SK-N-SH (cell line): ENCODE results near the gene KCNK4. TPM values are rescaled to one million over a fixed set of nuclear protein-coding genes. Genes with fewer than 3 reads are reported as not detected.

Experiments
- CTCF ChIA-PET: fragments of 300-600, 350-600 bp; formaldehyde crosslinking; extraction: SDS; loops from one replicate; lab custom pipeline; 2021; lab: Yijun Ruan, JAX
- POLR2A ChIA-PET: fragments of 350-600 bp; sonication (Branson Sonifier 250); formaldehyde crosslinking; extraction: SDS; loops from one replicate; lab custom pipeline; 2020; ENCODE audit warnings: antibody characterized with exemption, inconsistent platforms; lab: Yijun Ruan, JAX
- DNase-seq: peaks from one replicate; pipeline ENCODE4 v3.0.0; 2012
- H2AFZ ChIP-seq: fragments of 200-600 bp; sonication (generic); 2 replicates; pipeline ENCODE4 v1.8.1; 2016; ENCODE audit warnings: antibody characterized with exemption, mild to moderate bottlenecking, low read depth
- H3F3A ChIP-seq: fragments of 200-600 bp; sonication (generic); replicated peaks from 2 replicates; pipeline ENCODE3; 2016; ENCODE audit warnings: antibody characterized with exemption, mild to moderate bottlenecking; ENCODE audit not compliant: insufficient read depth
- H3K27ac ChIP-seq, 2 experiments: fragments of 200-500 bp in 1 of 2; fragments of 200-600 bp in 1 of 2; sonication (Bioruptor generic) in 1 of 2; sonication (generic), shearing (Covaris generic) in 1 of 2; 2 replicates each; pipeline versions ENCODE4 v1.5.1 to v1.6.1; 2014 to 2016; ENCODE audit warnings: low read depth in 2 of 2, inconsistent platforms in 1 of 2, low read length in 1 of 2, mild to moderate bottlenecking in 1 of 2, mixed read lengths in 1 of 2
- H3K27me3 ChIP-seq: fragments of 200-600 bp; sonication (generic), shearing (Covaris generic); 2 replicates; pipeline ENCODE4 v1.6.1; 2016; ENCODE audit warnings: mixed run types; ENCODE audit not compliant: insufficient read depth
- H3K36me3 ChIP-seq, 2 experiments: fragments of 200-500 bp in 1 of 2; fragments of 200-600 bp in 1 of 2; sonication (Bioruptor generic) in 1 of 2; sonication (generic) in 1 of 2; replicated peaks in 1 of 2; 2 replicates each; pipeline versions ENCODE3 to v1.5.1; 2014 to 2016; ENCODE audit warnings: low read length in 1 of 2, mild to moderate bottlenecking in 1 of 2; ENCODE audit not compliant: insufficient read depth in 2 of 2, control insufficient read depth in 1 of 2
- H3K4me1 ChIP-seq, 2 experiments: fragments of 200-500 bp in 1 of 2; fragments of 200-600 bp in 1 of 2; sonication (Bioruptor generic) in 1 of 2; sonication (generic), shearing (Covaris generic) in 1 of 2; 2 replicates each; pipeline versions ENCODE4 v1.5.1 to v1.6.1; 2014 to 2016; ENCODE audit warnings: low read depth in 1 of 2, low read length in 1 of 2, mixed run types in 1 of 2; ENCODE audit not compliant: insufficient read depth in 2 of 2, control insufficient read depth in 1 of 2
- H3K4me2 ChIP-seq: fragments of 200-600 bp; sonication (generic), shearing (Covaris generic); 2 replicates; pipeline ENCODE4 v1.6.1; 2017; ENCODE audit warnings: mixed run types
- H3K4me3 ChIP-seq, 2 experiments: fragments of 200-500 bp in 1 of 2; fragments of 200-600 bp in 1 of 2; sonication (Bioruptor generic) in 1 of 2; sonication (generic), shearing (Covaris generic) in 1 of 2; 2 replicates each; pipeline versions ENCODE4 v1.5.1 to v1.8.1; 2014 to 2016; ENCODE audit warnings: low read depth in 2 of 2, inconsistent platforms in 1 of 2, low read length in 1 of 2, mild to moderate bottlenecking in 1 of 2, mixed read lengths in 1 of 2, moderate library complexity in 1 of 2
- H3K79me2 ChIP-seq: fragments of 200-600 bp; sonication (generic); 2 replicates; pipeline ENCODE4 v1.8.1; 2017; ENCODE audit warnings: mild to moderate bottlenecking; ENCODE audit not compliant: insufficient read depth
- H3K9ac ChIP-seq: fragments of 200-600 bp; sonication (generic); 2 replicates; pipeline ENCODE4 v1.6.1; 2017; ENCODE audit warnings: mixed run types
- H3K9me2 ChIP-seq: fragments of 200-600 bp; sonication (generic); 2 replicates; pipeline ENCODE4 v1.6.1; 2017; ENCODE audit warnings: mixed run types
- H3K9me3 ChIP-seq: fragments of 200-600 bp; sonication (generic); 2 replicates; pipeline ENCODE4 v1.6.1; 2017; ENCODE audit warnings: mixed run types, mild to moderate bottlenecking, moderate library complexity
- H4K20me1 ChIP-seq: fragments of 200-600 bp; sonication (generic); 2 replicates; pipeline ENCODE4 v1.6.1; 2017; ENCODE audit warnings: mild to moderate bottlenecking, mixed run types; ENCODE audit not compliant: insufficient read depth
- CHD2 ChIP-seq: fragments of 150-350 bp; IDR thresholded peaks from 2 replicates; pipeline ENCODE4 v1.6.1; 2018; ENCODE audit warnings: low read length; ENCODE audit not compliant: partially characterized antibody
- CTCF ChIP-seq: fragments of 200-600 bp; sonication (generic); IDR thresholded peaks from 2 replicates; pipeline ENCODE4 v1.6.1; 2017; ENCODE audit warnings: antibody characterized with exemption, mild to moderate bottlenecking, moderate library complexity
- ELF1 ChIP-seq: IDR thresholded peaks from 2 replicates; pipeline ENCODE4 v1.4.0; 2012
- EZH2phosphoT487 ChIP-seq: fragments of 200-600 bp; sonication (generic); IDR thresholded peaks from 2 replicates; pipeline ENCODE4 v1.6.1; 2017; ENCODE audit warnings: low read depth, mixed run types, mild to moderate bottlenecking, antibody characterized with exemption, moderate library complexity, borderline replicate concordance
- FOXM1 ChIP-seq: IDR thresholded peaks from 2 replicates; pipeline ENCODE4 v1.4.0; 2012; ENCODE audit warnings: low read depth, mild to moderate bottlenecking
- GATA2 ChIP-seq: sonication (generic); formaldehyde crosslinking; IDR thresholded peaks from 2 replicates; pipeline ENCODE4 v1.5.0; 2020; ENCODE audit warnings: mild to moderate bottlenecking, missing genetic modification reagents
- JUND ChIP-seq: IDR thresholded peaks from 2 replicates; pipeline ENCODE4 v1.4.0; 2012
- MAX ChIP-seq: IDR thresholded peaks from 2 replicates; pipeline ENCODE4 v1.4.0; 2012; ENCODE audit warnings: low read depth
- MEF2A ChIP-seq: IDR thresholded peaks from 2 replicates; pipeline ENCODE4 v1.4.0; 2012; ENCODE audit warnings: low read depth, borderline replicate concordance
- MXI1 ChIP-seq: IDR thresholded peaks from 2 replicates; pipeline ENCODE4 v1.6.1; 2012; ENCODE audit warnings: mild to moderate bottlenecking, low read depth, low read length, improper control_type of control experiment
- POLR2AphosphoS5 ChIP-seq: IDR thresholded peaks from 2 replicates; pipeline ENCODE4 v1.6.1; 2012; ENCODE audit warnings: low read depth, low read length
- RAD21 ChIP-seq: IDR thresholded peaks from 2 replicates; pipeline ENCODE4 v1.6.1; 2012; ENCODE audit warnings: mild to moderate bottlenecking, low read length
- RCOR1 ChIP-seq: fragments of 150-350 bp; IDR thresholded peaks from 2 replicates; pipeline ENCODE4 v1.6.1; 2017; ENCODE audit warnings: antibody characterized with exemption, low read length
- REST ChIP-seq: IDR thresholded peaks from 2 replicates; pipeline ENCODE4 v1.6.1; 2012; ENCODE audit warnings: mild to moderate bottlenecking, low read depth, low read length, moderate library complexity
- SIN3A ChIP-seq: IDR thresholded peaks from 2 replicates; pipeline ENCODE4 v1.6.1; 2012; ENCODE audit warnings: low read depth, mild to moderate bottlenecking, low read length, moderate library complexity, borderline replicate concordance
- TEAD4 ChIP-seq: IDR thresholded peaks from 2 replicates; pipeline ENCODE4 v1.4.0; 2012; ENCODE audit warnings: mild to moderate bottlenecking, borderline replicate concordance; ENCODE audit not compliant: insufficient read depth
- USF2 ChIP-seq: fragments of 150-350 bp; IDR thresholded peaks from 2 replicates; pipeline ENCODE4 v1.6.1; 2017; ENCODE audit warnings: antibody characterized with exemption, low read length, low read depth, borderline replicate concordance
- ZBTB33 ChIP-seq: IDR thresholded peaks from 2 replicates; pipeline ENCODE4 v1.4.0; 2012; ENCODE audit warnings: low read depth, borderline replicate concordance
- WGBS: methylation state at CpG from one replicate; pipeline ENCODE4 v1.1.6; 2017; ENCODE audit warnings: low lambda C conversion rate; 5-methylcytosine and 5-hydroxymethylcytosine counted together
- polyA plus RNA-seq, 3 experiments: library from polyadenylated mRNA; depleted of rRNA; stranded (reverse); fragments of >200 nt; gene quantifications; 2 replicates each; pipeline ENCODE4 v1.2.3, GENCODE V29; 2012

Gene KCNK4
- polyA plus RNA-seq, 1 of the 3 experiments (the other 2 are of a cell fraction): 0.16 TPM

GRCh38 chr11:64304032-64304315, 12.9 kb downstream of the KCNK4 start:
- H3K4me1 ChIP-seq: peaks cover 5 to 18% of the 10 kb centered on the region in 2 experiments; a peak in 2 of 4 replicates
- peaks cover 0 to 2% of the 10 kb centered on the region in 2 experiments for H3K36me3 ChIP-seq
- no peaks in the 10 kb centered on the region for H3K9me2 ChIP-seq
- no peaks in the 10 kb centered on the region for H3K9me3 ChIP-seq
- ChIA-PET CTCF (interaction anchor here (0.8 to 6.7 kb wide), 33 partner anchors 9 to 813 kb away, joined by 3 to 196 read pairs (median 6); partner anchors contain the start of genes BAD, FERMT3, GPR137 and KCNK4), POLR2A (interaction anchor here (1.0 to 5.8 kb wide), 10 partner anchors 14 to 99 kb away, joined by 3 to 54 read pairs (median 4); partner anchors contain the start of genes BAD, FKBP2, GPR137 and PRDX5)
- TF ChIP-seq CTCF (no peak), RCOR1 (no peak), FOXM1 (no peak), RAD21 (no peak), CHD2 (no peak), TEAD4 (no peak), JUND (no peak), EZH2phosphoT487 (no peak), USF2 (no peak), MEF2A (no peak), ZBTB33 (no peak), REST (no peak), POLR2AphosphoS5 (no peak), ELF1 (no peak), MXI1 (no peak), SIN3A (no peak), MAX (no peak), GATA2 (CRISPR knock-in tag) (no peak)
- no peak overlapping the region for H2AFZ ChIP-seq
- no peak for DNase-seq
- no peaks in the 10 kb centered on the region for H4K20me1 ChIP-seq
- peaks cover 12% of the 10 kb centered on the region for H3F3A ChIP-seq
- peak overlapping the region; percentile 83 to 96; a peak in 3 of 4 replicates for H3K27ac ChIP-seq
- peak overlapping the region; percentile 68; the same call in 1 of the 2 replicates for H3K9ac ChIP-seq
- H3K79me2 ChIP-seq: peaks cover 23% of the 10 kb centered on the region; the same call in 1 of the 2 replicates
- H3K4me2 ChIP-seq: peak overlapping the region; percentile 84
- no peaks in the 10 kb centered on the region for H3K27me3 ChIP-seq
- 65% methylated on average over 3 of the region's 5 CpGs for WGBS
- peak overlapping the region; percentile 67 to 82 for H3K4me3 ChIP-seq
